ENCODE results near the gene LITAFD. TPM values are rescaled to one million over a fixed set of nuclear protein-coding genes. Genes with fewer than 3 reads are reported as not detected.

The LITAFD gene
- total and polyA plus RNA-seq, 9 of the 15 experiments (the other 6 are each of a cell fraction or from before 2014, with no cell fraction given): not detected

DNA sequence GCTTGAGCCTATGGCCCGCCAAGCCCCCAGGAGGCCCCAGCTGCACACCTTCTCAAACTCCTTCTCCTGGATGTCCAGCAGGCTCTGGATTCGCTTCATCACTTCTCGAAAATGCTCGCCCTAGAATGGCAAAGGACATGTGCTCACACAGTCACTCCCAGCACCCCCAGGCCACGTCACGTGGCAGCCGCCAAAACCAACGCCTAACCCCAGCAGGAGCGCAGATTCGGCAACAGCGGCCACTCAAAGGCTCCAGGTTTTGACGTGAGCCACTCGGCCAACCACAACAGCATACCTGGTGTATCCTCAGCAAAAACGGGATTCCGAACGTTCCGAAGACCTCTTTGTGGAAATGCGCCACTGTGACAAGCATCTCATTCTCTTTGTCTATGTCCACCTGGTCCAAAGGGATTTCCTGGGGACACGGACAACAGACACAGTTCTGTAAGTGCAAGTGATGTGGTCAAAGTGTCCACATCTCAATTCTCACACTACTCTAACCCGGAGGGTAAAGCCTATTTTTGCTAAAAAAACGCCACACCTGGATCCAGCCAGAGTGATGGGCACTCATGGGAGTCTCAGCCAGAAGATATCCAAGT lies 12.7 kb downstream of the LITAFD start (continued):
- TF ChIP-seq, protein P1, sequence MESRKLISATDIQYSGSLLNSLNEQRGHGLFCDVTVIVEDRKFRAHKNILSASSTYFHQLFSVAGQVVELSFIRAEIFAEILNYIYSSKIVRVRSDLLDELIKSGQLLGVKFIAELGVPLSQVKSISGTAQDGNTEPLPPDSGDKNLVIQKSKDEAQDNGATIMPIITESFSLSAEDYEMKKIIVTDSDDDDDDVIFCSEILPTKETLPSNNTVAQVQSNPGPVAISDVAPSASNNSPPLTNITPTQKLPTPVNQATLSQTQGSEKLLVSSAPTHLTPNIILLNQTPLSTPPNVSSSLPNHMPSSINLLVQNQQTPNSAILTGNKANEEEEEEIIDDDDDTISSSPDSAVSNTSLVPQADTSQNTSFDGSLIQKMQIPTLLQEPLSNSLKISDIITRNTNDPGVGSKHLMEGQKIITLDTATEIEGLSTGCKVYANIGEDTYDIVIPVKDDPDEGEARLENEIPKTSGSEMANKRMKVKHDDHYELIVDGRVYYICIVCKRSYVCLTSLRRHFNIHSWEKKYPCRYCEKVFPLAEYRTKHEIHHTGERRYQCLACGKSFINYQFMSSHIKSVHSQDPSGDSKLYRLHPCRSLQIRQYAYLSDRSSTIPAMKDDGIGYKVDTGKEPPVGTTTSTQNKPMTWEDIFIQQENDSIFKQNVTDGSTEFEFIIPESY (CRISPR knock-in tag; IDR thresholded peaks at IDR 0.05): 0 out of 2 replicates have a peak, but pooled peaks have one; percentile 19

DNA sequence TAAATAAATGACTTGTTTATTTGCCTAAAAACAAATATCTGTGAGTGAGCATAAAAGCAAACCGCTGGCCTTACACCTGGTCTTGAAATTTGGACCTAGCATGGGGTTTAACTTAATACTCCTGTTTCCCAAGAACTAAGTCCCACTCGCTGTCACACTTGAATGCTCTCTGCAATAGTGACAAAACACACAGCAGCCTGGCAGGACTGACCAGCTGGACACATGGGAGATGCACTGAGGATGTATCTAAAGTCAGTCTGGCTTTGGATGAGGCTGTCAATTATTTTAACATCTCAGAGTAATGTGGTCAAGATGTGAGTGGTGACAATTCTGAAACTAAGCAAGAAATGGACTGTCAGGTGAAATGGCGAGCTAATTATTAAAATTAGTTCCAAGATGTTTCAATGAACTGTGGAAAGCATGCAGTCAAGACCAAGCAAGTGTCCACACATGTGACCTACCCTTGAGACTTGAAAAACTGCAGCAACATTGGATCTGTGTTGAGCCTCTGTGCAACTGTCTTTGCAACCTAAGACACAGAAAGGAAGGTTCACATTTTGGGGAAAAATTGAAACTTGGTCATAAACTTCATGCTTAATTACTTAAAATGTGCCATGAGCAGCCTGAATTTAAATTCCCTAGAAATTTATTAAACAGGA lies 16.6 kb downstream of the LITAFD start:
- FAIRE-seq (no peak), DNase-seq (ENCODE audit: extremely low read depth in 1 of 4, low spot score in 3 of 4) (no peak), ATAC-seq (no peak)
- Histone ChIP-seq H3K27ac (ENCODE audit: extremely low read depth, low read depth, low read length) (no peak overlapping the region), H3K4me3 (no peak overlapping the region), H3K9ac (ENCODE audit: insufficient read depth in 1 of 2, low read depth in 2 of 2, low read length in 2 of 2) (no peak overlapping the region), H4K20me1 (replicated peaks; ENCODE audit: control insufficient read depth, insufficient read depth, low read length) (no peaks in the 10 kb centered on the region), H3K4me2 (ENCODE audit: insufficient read depth, low read length) (no peak overlapping the region), H2AFZ (ENCODE audit: low read depth, low read length) (no peak overlapping the region), H3K79me2 (ENCODE audit: control insufficient read depth, insufficient read depth, low read length) (no peaks in the 10 kb centered on the region), H3K4me1 (replicated peaks in 1 of 2; ENCODE audit: control insufficient read depth in 2 of 2, insufficient read depth in 2 of 2, low read length in 2 of 2) (no peaks in the 10 kb centered on the region), H3K36me3 (ENCODE audit: control insufficient read depth, insufficient read depth, low read length) (peaks cover 96% of the 10 kb centered on the region), H3K9me1 (ENCODE audit: control insufficient read depth, insufficient read depth, low read length) (no peaks in the 10 kb centered on the region), H3K9me3 (replicated peaks; ENCODE audit: control insufficient read depth, insufficient read depth, low read depth, low read length) (no peaks in the 10 kb centered on the region), H3K27me3 (ENCODE audit: control insufficient read depth in 2 of 2, insufficient read depth in 2 of 2, low read length in 2 of 2) (no peaks in the 10 kb centered on the region)
- in situ Hi-C loops (cut with MboI): no loop called here
- CTCF ChIA-PET (ENCODE audit: low intra/inter-chr PET ratio): interaction anchor here (0.6 kb wide), 1 partner anchor 231 kb away, joined by 4 read pairs; no protein-coding TSS in a partner anchor
- intact Hi-C loops (cut with micrococcal nuclease): no loop called here
- 90% methylated on average over 3 of the region's 3 CpGs for WGBS (ENCODE audit: insufficient coverage, low coverage, missing lambda C conversion rate)
- POLR2A ChIA-PET: interaction anchor here (1.5 kb wide), 1 partner anchor 74 kb away, joined by 4 read pairs; no protein-coding TSS in a partner anchor
- no TSS peak for BruUV-seq (replicated peaks)
- TF ChIP-seq SPI1 (IDR thresholded peaks at IDR 0.05; ENCODE audit: borderline replicate concordance, low read depth, low read length) (no peak), ZNF717 (CRISPR knock-in tag; IDR thresholded peaks at IDR 0.05) (no peak), ARNT (IDR thresholded peaks at IDR 0.05) (no peak), GATAD2A (IDR thresholded peaks at IDR 0.05) (no peak)
- TF ChIP-seq, protein P2, sequence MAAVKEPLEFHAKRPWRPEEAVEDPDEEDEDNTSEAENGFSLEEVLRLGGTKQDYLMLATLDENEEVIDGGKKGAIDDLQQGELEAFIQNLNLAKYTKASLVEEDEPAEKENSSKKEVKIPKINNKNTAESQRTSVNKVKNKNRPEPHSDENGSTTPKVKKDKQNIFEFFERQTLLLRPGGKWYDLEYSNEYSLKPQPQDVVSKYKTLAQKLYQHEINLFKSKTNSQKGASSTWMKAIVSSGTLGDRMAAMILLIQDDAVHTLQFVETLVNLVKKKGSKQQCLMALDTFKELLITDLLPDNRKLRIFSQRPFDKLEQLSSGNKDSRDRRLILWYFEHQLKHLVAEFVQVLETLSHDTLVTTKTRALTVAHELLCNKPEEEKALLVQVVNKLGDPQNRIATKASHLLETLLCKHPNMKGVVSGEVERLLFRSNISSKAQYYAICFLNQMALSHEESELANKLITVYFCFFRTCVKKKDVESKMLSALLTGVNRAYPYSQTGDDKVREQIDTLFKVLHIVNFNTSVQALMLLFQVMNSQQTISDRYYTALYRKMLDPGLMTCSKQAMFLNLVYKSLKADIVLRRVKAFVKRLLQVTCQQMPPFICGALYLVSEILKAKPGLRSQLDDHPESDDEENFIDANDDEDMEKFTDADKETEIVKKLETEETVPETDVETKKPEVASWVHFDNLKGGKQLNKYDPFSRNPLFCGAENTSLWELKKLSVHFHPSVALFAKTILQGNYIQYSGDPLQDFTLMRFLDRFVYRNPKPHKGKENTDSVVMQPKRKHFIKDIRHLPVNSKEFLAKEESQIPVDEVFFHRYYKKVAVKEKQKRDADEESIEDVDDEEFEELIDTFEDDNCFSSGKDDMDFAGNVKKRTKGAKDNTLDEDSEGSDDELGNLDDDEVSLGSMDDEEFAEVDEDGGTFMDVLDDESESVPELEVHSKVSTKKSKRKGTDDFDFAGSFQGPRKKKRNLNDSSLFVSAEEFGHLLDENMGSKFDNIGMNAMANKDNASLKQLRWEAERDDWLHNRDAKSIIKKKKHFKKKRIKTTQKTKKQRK (IDR thresholded peaks at IDR 0.05; ENCODE audit: borderline replicate concordance, low read depth, low read length): no peak
- TF ChIP-seq, protein P1 (CRISPR knock-in tag; IDR thresholded peaks at IDR 0.05): no peak
